NCI-H2107 treated with DMSO at 0.1 percent for 48 hours (cell line): ENCODE data around the gene LMAN1L.

Experiments
- DNase-seq: peaks from one replicate; lab custom pipeline; 2025; ENCODE audit not compliant: unreplicated experiment; lab: John Stamatoyannopoulos, UW

LMAN1L gene

DNA sequence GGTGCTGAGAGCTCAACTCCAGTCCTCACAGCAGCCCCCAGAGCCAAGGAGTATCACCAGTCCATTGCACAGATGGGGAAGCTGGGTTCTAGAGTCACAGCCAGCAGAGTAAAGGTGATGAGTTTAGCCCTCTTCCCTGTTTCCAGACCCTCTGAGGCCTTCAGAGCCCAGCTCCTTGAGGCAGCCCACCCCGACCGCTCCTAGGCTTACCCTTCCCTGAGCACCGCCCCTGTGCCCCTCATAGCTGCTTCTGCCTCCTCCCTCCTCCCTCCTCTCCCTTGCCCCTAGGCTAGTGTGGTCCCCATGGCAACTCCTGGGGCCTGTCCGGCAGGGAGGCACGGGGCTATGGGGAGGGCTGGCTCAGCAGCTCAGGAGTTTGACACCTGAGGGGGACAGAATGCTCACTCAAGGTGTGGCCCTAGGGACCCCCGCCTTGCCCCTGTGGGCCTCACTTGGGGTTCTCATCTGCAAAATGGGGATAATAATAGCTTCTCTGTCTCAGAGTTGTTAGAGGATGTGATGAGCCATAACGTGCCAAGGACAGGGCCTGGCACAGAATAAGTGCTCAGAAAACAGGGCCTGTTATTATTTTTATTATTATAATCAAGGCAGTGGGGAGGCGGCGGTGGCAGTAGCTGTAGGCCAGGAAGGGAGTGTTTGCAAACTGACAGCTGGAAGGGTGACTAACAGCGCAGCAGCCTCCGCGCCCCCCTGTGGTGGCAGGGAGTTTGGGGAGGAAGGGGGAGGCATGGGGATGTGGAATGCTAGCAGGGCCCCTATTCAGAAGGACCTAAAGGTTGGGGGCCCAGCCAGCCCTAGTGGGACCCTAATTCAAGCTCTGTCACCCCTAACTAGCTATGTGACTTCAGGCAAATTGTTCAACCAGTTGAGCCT, 19.3 kb upstream of the LMAN1L start:
- DNase-seq, result no peak

DNA sequence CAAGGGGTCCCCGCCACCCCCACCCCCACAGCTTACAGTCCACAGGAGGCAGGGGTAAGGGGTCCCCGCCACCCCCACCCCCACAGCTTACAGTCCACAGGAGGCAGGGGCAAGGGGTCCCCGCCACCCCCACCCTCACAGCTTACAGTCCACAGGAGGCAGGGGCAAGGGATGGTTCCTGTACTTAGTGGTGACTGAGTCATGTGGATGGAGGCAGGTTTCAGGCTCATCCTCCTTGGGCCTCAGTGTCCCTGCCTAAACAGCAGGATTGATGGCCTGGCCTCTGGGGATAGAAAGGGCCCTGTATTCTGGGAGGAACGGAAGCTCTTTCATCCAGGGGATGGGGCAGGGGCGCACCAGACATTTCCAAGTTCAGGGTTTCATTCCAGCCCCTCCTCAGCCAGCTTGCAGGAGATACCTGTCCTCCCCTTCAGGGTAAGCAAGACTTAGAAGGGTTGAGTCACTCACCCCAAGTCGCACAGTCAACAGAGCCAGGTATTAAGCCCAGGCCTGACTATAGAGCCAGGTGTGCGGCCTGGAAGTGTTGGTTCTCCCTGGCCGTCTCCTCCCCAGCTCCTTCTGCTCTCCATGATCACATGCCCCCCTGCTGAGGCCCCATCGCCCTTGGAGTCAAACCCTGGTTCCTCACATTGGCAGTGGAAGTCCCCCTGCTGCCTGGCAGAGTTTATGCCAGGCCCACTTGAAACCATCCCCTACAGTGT, 18.2 kb upstream of the LMAN1L start:
- no peak for DNase-seq

DNA sequence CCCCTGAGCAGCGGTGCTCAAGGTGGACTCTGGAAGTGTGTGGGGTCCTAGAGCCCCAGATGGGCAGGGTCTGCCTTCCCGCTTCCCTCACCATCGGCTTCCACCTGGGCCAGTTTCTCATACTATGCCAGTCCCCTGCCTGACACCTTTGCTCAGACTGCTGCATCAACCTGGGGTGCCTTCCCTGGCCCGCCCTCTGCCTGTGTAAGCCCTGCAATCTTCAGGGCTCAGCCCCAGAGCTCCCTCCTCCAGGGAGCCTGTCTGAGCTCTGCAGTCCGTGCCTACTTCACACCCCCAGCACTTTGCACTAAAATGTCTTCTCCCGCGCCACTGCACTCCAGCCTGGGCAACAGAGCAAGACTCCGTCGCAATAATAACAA, 17.7 kb upstream of the LMAN1L start:
- DNase-seq, result no peak

DNA sequence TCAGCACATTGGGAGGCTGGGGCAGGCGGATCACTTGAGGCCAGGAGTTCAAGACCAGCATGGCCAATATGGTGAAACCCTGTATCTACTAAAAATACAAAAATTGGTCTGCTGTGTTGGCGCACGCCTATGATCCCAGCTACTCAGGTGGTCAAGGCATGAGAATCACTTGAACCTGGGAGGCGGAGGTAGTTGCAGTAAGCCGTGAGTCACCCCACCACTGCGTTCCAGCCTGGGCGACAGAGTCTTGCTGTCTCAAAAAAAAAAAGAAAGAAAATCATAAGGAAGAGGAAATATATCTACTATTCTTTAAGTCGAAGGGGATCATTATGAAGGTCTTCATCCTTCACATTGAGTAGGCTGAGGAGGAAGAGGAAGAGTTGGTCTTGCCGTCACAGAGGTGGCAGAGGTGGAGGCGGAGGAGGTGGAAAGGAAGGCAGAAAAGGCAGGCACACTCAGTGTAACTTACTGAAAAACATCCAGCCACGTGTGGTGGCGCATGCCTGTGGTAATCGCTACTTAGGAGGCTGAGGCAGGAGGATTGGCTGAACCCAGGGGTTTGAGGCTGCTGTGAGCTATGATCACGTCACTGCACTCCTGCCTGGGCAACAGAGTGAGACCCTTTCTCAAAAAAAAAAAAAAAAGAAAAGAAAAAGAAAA, 16.5 kb upstream of the LMAN1L start:
- no peak for DNase-seq

DNA sequence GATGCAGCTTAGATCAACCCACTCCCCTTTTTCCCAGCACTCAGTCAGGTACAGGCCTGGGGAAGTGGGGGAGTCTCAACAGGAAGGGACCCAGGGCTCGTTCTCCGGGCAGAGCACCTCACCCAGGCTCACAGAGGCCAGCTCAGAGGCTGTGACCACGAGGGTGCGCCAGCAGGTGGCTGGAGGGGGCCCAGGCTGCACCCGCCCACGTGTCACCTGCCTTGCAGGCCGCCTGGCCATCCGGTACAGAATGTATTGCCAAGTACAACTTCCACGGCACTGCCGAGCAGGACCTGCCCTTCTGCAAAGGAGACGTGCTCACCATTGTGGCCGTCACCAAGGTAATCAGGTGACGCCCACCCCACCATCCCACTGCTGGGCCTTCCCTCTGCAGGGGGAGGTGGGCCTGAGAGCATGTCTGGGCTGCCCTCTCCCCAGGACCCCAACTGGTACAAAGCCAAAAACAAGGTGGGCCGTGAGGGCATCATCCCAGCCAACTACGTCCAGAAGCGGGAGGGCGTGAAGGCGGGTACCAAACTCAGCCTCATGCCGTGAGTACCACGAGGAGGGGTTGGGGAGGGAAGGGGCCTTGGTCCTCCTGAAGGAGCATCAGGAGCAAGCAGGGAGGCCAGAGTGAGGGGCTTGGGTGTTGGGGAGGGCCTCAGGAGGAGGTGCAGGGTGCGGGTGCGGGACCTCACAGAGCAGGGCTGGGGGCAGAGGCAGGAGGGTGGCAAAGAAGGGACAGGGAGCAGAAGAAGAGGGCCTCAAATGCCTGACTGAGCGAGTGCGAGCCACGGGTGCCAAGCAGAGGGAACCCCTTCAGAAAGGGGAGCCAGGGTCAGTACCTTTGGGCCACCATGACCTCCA, 14.0 kb upstream of the LMAN1L start:
- DNase-seq, result no peak

DNA sequence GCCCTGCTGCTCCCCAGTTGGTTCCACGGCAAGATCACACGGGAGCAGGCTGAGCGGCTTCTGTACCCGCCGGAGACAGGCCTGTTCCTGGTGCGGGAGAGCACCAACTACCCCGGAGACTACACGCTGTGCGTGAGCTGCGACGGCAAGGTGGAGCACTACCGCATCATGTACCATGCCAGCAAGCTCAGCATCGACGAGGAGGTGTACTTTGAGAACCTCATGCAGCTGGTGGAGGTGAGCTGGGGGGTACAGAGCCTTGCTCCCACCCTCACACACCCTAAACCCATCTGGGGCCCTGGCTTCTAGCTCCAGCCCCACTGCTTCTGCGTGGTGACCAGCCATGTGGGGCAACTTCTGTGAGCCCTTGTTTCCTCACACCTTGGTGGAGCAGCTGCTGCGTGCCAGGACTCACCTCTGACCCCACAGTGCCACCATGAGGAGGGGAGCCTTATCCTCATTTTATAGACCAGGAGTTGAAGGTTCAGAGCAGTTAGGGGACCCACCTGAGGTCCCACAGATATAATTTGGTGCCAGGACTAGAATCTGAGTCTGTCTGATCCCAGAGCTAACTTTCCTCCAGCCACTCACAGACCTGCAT, 13.3 kb upstream of the LMAN1L start:
- no peak for DNase-seq

DNA sequence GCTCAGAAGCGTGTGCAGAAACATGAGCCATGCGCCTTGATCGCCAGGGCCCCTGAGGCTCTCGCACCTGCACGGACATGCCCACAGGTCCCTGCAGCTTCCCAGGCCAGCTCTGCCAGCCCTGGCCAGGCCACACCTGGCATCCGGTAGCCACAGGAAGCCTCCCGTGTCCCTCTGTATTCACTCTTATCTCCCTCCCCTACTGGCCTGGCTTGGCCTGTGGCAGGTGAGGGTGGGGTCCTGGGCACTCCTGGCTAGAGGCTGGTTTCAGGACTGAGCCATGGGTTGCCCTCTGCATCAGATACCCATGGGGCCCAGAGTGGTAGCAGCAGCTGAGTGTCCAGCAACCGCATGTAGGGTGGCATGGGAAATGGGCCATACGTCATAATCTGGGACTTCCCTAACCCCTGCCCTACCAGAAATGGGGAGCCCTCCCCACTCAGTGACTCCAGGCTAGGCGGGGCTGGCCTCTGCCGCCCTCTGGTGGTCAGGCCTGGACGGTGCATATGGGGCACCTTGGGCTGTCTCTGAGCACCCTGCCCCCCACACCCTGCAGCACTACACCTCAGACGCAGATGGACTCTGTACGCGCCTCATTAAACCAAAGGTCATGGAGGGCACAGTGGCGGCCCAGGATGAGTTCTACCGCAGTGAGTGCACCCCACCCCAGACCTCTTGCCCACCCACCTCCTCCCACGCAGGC, 12.6 kb upstream of the LMAN1L start:
- DNase-seq, result peak; percentile 19

DNA sequence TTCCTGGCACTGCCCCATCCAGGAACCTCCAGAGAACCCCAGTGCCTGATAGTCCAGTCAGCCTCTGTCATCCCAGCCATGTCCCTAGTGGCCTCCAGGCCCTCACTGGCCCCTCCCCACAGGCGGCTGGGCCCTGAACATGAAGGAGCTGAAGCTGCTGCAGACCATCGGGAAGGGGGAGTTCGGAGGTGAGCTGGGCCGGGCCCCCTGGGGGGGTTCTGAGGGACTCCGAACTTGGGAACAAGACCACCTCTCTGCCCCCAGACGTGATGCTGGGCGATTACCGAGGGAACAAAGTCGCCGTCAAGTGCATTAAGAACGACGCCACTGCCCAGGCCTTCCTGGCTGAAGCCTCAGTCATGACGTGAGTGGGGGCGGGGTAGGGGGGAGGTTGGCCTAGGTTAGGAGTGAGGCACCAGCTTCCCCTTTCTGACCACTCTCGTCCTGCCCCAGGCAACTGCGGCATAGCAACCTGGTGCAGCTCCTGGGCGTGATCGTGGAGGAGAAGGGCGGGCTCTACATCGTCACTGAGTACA, 12.0 kb upstream of the LMAN1L start:
- no peak for DNase-seq

DNA sequence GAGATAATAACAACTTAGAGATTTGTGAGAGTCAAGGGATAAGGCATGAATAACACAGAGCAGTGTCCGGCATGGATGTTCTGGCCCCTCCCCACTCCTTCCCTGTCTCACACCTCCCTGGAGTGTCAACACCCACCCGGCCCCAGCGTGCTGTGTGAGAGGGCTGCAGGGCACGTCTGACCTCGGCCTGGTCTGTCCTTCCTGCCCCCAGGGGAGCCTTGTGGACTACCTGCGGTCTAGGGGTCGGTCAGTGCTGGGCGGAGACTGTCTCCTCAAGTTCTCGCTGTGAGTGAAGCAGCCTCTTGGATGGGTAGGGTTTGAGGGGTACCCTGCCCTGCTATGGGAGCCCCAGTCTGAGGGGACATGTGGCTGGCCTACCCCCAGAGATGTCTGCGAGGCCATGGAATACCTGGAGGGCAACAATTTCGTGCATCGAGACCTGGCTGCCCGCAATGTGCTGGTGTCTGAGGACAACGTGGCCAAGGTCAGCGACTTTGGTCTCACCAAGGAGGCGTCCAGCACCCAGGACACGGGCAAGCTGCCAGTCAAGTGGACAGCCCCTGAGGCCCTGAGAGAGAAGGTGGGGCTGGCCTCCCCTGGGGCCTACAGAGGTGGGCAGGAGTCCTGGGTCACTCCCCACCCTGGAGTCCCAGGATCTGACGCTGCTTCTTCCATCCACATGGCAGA, 11.2 kb upstream of the LMAN1L start:
- DNase-seq, result no peak

DNA sequence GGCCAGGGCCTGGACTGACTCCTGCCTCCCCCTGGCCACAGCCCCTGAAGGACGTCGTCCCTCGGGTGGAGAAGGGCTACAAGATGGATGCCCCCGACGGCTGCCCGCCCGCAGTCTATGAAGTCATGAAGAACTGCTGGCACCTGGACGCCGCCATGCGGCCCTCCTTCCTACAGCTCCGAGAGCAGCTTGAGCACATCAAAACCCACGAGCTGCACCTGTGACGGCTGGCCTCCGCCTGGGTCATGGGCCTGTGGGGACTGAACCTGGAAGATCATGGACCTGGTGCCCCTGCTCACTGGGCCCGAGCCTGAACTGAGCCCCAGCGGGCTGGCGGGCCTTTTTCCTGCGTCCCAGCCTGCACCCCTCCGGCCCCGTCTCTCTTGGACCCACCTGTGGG, 10.3 kb upstream of the LMAN1L start:
- no peak for DNase-seq

DNA sequence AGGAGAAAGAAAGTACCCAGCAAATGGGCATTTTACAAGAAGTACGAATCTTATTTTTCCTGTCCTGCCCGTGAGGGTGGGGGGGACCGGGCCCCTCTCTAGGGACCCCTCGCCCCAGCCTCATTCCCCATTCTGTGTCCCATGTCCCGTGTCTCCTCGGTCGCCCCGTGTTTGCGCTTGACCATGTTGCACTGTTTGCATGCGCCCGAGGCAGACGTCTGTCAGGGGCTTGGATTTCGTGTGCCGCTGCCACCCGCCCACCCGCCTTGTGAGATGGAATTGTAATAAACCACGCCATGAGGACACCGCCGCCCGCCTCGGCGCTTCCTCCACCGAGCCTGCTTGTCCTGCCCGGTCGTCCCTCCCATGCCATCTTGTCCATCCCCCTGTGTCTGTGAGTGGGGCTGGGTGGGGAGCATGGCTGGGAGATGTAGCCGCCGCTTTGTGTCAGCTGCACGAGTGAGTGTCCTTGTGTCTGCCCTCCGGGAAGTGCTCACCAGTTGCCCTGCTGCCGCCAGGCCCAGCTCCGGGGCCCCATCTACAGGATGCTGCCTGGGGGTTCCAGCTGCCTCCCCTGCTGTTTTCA, 9.7 kb upstream of the LMAN1L start:
- DNase-seq, result no peak

DNA sequence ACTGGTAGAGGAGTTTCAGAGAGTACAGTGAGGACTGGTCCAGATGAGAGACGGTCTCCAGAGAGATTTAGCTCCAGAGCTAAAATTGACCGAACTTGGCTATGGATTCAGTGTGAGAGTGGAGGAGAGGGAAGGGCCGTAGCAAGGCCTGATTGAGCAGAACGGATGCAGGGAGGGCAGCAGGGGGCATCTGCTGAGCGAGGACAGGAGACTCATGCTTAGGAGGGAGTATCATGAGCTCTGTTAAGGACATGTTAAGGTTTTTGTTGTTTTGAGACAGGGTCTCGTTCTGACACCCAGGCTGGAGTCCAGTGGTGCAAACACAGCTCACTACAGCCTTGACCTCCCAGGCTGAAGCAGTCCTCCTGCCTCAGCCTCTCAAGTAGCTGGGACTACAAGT, 7.7 kb upstream of the LMAN1L start:
- no peak for DNase-seq

DNA sequence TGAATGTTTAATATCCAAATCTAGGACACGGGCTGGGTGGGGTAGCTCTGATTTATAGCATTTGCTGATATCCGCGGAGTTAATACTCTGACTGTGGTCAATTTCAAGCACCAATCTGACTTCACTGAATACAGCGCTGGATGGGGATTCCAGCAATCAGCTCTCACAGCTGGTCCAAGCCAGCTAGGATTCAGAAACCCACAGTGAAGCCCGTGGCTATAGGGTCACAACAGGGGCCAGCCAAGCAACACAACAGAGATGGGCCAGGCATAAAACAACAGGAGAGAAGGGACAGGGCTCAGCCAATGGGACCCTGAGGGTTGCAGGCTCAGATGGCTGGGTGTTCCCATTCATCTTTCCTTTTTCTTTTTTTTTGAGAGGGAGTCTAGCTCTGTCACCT, 5.4 kb upstream of the LMAN1L start:
- no peak for DNase-seq

DNA sequence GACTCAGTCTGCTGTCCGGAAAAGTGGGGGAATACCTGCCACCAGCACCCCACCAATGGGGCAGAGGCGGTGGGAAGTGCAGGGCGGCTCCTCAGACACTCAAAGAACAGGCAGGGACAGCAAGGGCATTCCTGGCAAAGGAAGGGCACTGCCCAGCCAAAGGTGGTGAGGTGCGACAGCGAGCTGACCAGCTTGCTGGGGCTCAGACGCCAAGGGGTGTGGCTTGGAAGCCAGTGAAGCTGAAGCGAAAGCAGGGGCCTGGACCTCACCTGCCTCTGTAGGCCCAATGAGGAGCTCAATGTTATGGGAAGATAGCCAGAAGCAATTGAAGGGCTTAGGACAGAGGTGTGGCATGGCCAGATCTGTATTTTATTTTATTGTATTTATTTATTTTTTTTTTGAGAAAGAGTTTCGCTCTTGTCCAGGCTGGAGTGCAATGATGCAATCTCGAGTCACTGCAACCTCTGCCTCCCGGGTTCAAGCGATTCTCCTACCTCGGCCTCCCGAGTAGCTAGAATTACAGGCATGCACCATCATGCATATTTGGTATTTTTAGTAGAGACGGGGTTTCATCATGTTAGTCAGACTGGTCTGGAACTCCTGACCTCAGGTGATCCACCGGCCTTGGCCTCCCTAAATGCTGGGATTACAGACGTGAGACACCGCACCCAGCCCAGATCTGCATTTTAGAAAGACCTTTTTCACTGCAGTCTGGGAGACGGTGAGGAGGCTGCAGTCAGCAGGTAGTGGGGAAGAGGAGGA, 4.4 kb upstream of the LMAN1L start:
- no peak for DNase-seq

DNA sequence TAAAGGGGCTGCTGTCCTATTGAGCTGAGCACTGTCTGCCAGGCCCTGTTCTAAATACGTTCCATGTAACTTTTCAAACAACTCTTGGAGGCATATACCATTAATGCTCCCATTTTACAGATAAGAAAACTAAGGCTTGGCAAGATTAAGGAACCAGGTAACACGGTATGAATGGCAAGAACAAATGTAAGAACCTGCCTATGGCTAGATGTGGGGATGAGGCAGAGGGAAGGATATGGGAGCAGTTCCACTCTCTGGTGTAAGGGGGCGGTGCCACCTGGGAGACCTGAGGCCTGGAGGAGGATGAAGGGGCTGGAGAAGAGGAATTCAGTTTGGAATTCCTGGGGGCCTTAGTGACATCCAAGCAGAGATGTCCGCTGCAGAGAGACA, 3.8 kb upstream of the LMAN1L start:
- DNase-seq, result no peak

DNA sequence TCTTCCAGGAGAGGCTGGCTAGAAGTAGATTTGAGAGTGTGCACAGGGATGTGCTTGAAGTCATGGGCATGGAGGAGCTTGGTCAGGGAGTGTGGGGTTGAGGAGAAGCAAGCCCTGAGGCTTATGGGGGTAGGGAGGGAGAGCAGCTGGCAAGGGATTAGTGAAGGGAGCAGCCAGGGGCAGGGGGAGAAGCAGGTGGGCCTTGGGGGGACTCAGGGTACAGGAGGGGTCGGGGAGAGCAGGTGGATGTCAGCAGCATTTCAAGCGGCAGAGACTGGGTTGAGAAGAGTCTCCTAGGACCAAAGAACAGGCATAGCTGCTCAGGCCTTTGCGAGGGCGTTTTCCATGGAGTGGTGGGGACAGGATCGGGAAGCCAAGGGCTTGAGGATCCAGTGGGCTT, 3.4 kb upstream of the LMAN1L start:
- DNase-seq, result no peak

DNA sequence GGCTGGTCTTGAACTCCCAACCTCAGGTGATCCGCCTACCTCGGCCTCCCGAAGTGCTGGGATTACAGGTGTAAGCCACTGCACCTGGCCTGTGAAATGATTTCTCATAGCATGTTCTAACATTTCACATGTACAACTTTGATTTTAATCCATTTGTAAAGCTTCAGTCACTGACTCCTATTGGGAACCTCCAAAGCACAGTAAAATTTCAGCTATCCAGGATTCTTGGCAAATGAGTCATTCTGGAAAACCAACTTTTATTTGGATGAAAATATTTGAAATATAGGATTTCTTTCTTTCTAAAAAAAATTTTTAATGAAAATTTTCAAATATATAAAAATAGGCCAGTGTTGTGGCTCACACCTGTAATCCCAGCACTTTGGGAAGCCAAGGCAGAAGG, 2.7 kb upstream of the LMAN1L start:
- no peak for DNase-seq
